ENCODE data around the gene SLC38A8.

The SLC38A8 gene

DNA sequence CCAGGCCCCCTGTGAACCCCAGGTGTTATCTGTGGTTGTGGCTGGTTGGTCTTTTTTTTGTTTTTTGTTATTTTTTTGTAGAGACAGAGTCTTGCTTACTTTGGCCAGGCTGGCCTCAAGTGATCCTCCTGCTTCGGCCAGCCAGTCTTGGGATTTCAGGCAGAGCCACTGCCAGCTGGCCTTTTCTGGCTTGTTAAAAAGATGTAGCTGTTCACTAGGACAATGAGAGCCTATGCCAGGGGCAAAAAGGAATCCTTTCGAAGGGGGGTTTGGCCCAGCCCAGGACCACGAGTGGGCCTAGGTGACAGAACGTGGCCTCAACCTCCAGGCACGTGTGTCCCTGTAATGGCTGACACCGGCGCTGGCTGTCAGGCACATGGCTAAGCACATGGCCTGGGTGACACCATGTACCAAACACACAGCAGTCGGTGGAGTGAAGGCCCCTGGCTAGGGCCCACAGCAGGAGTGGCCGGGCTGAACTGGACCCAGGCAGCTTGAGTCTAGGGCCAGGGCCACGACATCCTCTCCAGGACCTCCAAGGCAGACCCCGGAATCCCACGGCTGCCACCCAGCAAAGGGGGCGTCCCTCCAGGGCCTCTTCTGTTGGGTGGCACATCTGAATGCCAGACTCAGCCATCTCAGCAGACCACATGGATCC lies 6.9 kb upstream of the SLC38A8 start:
- DNase-seq (ENCODE audit: low read depth in 2 of 3, low spot score in 2 of 3): no peak

DNA sequence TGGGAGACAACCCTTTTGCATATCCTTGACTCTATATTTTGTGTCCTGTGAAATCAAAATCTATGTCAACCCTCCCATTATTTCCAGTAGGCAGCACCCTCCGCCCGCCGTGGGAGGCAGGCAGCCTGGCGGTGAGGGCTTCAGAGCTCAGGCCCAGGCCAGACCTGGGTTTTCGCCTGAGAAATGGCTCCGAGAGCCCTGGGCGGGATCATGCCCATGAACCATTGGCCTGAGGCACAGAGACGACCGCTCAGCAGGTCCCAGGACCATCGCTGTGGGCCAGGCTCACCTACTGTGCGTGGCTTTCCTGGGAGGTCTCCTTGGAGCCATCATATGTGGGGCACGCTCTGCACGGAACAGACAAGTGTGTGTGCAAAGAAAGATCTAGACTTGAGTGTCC lies 6.3 kb upstream of the SLC38A8 start:
- DNase-seq (ENCODE audit: low read depth in 2 of 3, low spot score in 2 of 3): no peak

DNA sequence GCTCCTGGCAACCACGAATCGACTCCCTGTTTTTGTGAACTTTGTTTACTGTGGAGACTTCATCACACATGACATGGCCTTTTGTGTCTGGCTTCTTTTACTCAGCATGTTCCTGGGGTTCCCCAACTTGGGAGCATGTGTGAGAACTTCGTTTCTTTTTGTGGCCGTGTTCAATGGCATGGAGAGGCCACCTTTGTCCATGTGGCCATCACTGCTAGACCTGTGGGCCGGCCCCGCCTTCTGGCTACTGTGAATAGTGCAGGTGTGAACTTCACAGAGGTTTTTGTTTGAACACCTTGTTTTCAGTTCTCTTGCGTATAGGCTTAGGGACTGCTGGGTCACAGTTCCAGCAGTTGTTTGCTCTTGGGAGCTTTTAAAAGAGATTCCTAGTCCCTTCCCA lies 5.7 kb upstream of the SLC38A8 start:
- DNase-seq (ENCODE audit: low read depth in 2 of 3, low spot score in 2 of 3): no peak

DNA sequence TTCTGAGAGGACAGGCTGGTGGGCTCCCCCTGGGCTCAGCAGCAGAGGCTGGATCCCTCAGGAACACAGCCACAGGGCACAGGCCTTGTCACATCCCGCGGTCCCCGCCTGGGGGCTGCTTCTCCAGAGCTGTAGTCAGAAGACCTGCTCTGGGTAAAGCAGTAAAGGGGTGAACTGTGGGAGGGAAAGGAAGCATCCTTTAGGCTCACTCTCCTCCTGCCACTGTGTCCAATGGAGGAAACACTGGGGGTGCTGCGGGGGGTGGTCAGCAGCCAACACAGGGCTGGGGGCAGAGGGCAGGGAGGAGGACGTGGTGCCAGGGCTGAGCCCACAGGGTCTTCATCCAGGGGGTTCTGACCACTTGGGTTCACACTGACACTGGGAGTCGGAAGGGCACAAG lies 5.0 kb upstream of the SLC38A8 start:
- no peak for DNase-seq (ENCODE audit: low read depth in 2 of 3, low spot score in 2 of 3)

DNA sequence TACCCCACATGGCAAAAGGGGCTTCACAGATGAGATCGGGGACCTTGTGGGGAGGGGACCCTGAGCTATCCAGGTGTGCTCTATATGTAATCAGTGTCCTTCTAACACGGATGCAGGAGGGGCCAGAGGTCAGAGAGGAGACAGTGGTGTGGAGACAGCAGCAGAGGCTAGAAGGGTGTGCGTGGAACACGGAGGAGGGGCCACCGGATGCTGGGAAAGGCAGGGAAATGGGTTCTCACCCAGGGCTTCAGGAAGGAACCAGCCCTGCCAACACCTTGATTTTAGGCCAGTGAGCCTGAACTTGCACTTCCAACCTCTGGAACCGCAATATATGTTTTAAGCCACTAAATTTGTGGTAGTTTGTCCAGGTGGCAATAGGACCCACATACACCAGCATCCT lies 4.6 kb upstream of the SLC38A8 start:
- DNase-seq (ENCODE audit: low read depth in 2 of 3, low spot score in 2 of 3): no peak

DNA sequence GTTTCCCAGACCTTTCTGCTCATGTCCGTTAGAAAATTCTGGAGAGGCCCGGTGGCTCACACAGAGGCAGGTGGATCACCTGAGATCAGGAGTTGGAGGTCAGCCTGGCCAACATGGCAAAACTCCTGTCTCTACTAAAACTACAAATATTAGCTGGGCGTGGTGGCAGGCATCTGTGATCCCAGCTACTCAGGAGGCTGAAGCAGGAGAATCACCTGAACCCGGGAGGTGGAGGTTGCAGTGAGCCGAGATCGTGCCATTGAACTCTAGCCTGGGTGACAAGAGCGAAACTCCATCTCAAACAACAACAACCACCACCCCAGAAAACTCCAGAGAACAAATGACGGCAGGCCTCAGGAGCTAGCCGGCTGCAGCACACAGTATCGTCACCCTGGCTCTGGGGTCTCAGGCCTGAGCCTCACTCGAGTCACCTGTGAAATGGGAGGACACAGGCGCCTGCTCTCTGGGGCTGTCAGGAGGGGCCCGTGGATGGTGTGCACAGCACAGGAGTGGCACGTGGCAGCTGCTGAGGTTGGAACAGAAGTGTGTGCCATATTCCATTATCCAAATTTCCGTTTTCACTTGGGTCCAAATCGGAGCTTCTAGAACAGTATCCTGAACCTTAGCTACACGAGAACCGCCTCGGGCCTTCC lies 3.3 kb upstream of the SLC38A8 start:
- DNase-seq (ENCODE audit: low read depth in 2 of 3, low spot score in 2 of 3): no peak

DNA sequence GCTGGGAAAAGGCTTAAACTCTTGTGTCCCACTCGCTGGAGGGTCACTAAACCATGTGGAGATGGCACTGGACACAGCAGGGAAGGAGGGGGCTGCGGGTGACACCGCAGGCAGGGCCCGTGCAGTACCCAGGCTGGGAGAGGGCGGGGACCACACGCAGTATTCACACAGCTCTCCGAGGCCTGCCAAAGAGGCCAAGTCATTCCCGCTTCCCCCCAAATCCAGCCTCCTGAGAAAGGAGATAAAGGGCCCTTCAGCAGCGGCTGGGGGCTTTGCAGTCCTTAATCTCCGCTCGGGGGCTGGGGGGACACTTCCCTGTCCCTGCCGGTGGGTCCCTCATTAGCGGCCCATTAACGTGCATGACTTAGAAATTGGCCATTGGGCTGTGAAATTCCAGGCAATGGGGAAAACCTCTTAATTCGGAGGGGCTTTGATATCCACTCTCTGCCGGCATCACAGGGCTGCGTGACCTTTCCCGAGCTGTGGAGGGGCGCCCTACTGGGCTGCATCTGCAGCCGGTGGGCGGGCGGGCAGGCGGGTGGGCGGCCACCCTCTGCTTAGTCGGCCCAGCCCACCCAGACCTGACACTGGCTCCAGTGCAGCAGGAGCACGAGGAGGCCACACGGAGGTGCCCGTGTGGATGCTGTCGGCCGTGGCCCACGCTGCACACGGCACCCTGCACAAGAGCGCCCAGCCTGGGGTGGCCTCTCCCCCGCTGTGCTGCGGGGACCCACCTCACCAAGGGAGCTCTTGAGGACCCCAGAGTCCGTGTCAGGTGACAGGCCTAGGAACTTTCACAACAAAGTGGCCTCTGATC lies 2.6 kb upstream of the SLC38A8 start:
- DNase-seq (ENCODE audit: low read depth in 2 of 3, low spot score in 2 of 3): no peak

DNA sequence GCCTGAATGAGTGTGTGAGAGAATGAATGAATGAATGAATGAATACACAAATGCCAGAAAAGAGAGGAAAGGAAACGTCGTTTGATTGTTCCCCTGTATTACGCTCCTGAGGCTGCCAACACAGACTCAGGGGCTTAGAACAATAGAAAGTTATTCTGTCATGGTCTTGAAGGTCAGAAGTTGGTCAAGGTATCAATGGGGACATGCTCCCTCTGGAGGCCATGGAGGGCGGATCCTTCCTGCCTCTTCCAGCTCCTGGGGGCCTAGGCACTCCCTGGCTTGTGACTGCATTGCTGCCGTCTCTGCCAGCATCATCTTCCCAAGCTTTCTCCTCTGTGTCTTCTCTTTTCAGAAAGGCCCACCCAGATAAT lies 1.5 kb upstream of the SLC38A8 start:
- DNase-seq (ENCODE audit: low read depth in 2 of 3, low spot score in 2 of 3): no peak

DNA sequence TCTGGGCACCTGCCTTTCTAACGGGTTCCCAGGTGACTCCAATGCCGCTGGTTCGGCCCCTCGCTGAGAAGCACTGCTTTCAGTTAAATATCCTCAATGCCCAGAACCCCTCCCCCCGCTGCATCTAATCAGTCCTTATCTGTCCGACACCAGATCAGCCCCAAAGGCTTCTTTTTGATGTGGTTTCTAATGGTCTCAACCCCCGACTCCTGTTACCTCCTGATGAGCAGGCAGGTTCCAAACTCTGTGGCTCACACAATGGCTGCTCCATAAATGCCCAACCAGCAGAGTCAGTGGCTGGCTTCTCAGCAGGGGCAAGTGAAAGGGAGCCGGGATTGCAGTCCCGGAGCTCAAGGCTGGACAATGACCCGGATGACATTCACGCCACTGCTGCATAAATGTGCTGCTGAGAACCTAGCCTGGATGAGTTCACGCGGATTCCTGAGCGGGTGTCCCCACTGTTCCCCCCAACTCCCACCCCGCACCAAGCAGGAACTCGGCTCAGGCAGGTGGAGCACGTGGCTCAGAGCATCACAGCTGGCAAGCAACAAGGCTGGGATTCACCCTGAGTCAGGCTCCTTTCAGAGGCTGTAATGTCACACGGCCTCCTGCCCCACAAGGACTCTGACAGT lies 1.0 kb upstream of the SLC38A8 start:
- DNase-seq (ENCODE audit: low read depth in 2 of 3, low spot score in 2 of 3): no peak

DNA sequence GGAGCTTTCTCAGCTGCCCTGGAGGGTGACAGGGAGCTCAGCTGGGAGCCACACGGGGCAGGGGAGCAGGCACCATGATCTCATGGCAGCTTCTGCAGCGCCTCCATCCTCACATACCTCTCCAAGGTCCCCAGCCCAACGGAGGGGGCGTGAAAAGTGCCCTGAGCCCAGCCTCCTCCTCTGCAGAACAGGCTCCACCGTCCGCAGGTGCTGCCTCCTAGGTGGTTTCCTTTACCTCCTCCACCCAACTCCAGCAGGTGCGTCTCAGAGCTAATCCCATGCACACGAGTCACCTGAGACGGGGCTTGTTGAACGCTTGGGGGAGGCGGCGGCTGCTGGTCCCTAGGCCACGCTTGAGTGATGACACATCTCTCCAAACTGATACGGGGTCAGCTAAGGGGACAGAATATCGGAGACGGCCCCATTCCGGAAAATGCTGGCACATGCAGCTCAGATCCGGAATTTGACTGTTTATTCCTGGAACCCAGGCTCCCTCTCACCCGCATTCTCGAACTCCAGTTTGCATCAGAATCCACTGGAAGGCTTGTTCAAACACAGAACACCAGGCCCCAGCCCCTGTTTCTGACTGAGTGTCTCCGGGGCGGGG lies 387 bp upstream of the SLC38A8 start:
- no peak for DNase-seq (ENCODE audit: low read depth in 2 of 3, low spot score in 2 of 3)

DNA sequence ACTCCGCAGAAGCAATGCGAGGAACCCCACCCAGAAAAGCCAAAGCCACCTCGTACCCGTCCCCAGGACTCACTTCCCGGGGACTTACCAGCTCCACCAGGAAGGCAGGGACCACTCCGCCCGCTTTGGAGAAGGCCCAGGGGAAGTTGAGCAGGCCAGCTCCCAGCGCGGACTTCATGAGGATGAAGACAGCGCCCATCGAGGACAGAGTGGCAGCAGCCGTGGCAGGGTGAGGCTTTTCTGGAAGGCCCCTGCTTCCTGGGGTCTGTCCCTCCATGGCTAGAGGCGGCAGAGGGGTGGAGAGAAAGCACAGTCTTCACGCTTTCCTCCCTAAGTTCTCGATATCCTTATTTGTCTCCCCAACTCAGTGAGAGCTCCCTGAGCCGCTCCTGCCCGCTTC lies 714 bp downstream of the SLC38A8 start:
- no peak for DNase-seq (ENCODE audit: low read depth in 2 of 3, low spot score in 2 of 3)

DNA sequence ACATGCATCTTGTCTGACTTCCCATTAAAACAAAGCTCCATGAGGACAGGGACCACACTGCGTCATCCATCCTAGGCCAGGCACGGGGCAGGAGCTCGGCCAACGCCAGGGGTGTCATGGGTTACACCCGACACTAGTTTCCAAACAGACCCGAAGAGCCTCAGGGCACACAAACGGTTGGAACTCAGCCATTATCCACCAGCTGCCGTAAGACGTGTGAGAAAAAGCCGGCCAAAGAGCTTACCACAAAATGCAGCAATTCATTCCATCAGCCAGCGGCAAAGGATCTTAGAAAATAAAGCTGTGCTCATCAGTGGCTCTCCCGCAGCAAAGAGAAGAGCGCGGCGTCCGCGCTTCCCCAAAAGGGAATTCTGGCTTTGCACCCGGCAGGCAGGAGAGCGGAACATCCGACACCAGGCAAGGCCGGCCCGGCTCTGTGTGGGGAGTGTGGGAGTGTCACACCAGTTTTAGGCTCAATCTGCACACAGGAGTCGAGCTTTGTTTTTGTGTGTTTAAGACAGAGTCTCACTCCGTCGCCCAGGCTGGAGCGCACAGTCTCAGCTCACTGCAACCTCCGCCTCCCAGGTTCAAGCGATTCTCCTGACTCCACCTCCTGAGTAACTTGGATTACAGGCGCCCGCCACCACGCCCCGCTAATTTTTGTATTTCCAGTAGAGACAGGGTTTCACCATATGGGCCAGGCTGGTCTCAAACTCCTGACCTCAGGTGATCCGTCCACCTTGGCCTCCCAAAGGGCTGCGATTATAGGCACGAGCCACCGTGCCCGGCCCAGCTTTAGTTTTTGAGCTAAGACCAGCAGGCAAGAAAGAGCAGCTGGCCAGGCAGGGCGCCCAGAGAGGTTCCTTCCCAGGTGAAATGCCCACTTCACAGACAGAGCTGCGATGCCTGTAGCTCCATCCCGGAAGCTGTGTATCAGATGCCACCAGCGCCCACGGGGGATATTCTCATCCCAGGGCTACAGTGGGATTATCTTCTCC lies 1.5 kb downstream of the SLC38A8 start:
- no peak for DNase-seq (ENCODE audit: low read depth in 2 of 3, low spot score in 2 of 3)

DNA sequence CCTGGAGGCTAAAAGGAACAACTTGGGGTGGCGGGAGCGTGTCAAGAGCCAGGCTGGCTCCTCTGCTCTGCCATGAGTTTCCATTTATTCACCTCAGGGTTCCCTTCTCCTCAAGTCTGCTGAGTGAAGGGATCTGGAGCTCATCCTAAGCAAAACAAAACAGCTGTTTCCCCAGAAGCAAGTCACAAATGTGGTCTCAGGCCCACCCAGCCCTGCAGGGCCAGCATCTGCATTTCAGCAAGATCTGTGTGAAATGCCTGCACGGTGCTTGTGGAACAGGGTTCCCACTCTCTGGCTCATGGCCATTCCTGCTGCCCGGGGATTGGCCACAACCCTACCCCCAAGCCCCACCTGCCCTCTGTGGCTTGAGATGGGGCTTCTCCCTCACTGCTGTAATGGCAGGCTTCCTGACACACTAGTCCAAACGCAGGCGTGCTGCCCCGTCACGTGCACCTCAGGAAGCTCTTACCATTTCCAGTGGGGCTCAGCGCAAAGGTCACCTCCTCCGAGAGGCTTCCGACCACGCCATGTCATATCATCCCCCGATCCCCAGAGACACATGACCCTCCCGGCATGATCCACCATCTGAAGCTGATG lies 2.3 kb downstream of the SLC38A8 start:
- DNase-seq (ENCODE audit: low read depth in 2 of 3, low spot score in 2 of 3): no peak

DNA sequence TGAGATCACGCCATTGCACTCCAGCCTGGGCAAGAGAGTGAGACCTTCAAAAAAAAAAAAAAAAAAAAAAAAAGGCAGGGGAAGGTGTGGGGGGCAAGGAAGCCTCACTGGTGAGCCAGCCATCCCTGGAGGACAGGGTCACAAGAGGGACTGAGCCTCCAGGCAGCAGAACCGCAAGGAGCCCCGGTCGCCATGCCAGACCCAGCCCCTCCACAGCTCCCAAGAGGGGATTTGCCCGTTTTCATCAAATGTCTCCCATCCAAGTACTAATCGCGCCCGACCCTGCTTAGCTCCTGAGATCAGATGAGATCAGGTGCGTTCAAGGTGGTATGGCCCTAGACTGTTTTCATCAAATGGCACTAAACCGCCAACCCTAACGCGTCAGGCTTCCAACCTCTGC lies 2.9 kb downstream of the SLC38A8 start:
- DNase-seq (ENCODE audit: low read depth in 2 of 3, low spot score in 2 of 3): no peak

DNA sequence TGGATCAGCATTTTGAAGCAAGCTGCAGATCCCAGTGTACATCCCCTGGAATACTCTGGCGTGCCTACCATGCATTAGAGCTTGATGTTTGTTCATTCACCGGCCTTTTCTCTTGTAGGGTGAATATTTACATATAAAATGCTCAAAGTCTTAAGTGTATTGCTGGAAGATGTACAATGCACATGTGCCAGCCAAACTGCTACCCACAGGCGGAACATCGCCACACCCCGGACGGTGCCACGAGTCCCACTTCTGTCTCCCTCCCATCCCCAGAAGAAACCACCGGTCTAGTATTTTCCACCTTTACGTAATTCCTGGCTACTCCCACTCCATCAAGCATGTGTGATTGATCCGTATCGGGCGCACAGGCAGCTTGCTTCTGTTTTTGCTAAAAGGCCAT lies 4.1 kb downstream of the SLC38A8 start:
- no peak for DNase-seq (ENCODE audit: low read depth in 2 of 3, low spot score in 2 of 3)

DNA sequence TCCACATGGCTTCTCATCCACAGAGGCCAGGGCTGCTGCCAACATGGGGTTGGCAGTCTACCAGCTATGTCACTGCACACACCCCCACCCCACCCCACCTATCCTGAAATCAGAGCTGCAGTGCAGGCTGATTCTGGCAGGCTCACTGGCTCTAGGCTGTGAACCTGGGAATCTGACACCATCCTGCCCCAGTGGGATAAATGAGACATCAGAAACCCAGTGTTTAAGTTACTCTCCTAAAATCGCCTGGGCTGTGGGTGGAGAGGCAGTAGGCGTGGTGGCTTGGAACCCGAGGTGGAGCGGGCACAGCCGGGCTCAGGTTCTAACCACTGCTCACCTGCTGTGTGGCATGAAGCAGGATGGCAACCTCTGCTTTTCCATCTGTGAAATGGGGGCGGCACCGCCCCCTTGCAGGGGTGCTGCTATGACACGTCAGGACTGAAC lies 5.6 kb downstream of the SLC38A8 start:
- DNase-seq (ENCODE audit: low read depth in 2 of 3, low spot score in 2 of 3): no peak

DNA sequence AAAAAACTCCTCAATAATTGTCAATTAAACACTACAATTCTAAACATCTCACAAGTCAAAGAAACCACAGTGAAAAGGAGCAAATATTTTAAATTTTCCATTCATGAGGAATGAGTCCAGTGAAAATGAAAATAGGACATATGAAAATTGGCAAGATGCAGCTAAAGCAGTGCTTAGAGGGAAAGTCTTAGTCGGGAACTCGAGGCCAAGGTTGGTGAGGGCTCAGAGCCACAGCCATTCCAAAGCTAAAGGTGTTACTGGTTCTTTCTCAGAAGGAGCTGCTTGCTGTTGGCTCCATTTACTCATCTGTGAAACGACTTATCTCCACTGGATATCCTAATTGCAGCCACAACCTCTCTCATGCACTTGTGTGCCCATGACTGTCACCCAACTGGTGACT lies 6.5 kb downstream of the SLC38A8 start:
- no peak for DNase-seq (ENCODE audit: low read depth in 2 of 3, low spot score in 2 of 3)

DNA sequence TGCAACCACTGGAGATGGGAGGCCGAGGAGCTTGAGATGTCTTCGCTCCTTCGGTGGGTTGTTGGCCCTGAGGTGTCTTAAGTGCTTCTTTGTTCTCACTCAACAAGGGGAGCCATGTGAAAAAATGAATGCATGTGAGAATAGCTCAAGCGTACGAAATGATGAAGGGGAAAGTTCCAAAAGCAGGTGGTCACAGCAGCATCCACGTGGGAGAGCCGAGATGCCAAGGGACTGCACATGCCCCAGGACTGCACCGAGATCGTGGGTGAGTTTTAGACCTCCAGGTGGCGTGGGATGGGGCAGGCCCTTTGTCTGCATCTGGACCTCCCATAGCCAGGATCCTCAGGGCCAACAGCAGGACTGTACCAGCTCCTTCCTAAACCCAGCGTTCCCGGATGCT lies 8.1 kb downstream of the SLC38A8 start:
- DNase-seq (ENCODE audit: low read depth in 2 of 3, low spot score in 2 of 3): no peak

DNA sequence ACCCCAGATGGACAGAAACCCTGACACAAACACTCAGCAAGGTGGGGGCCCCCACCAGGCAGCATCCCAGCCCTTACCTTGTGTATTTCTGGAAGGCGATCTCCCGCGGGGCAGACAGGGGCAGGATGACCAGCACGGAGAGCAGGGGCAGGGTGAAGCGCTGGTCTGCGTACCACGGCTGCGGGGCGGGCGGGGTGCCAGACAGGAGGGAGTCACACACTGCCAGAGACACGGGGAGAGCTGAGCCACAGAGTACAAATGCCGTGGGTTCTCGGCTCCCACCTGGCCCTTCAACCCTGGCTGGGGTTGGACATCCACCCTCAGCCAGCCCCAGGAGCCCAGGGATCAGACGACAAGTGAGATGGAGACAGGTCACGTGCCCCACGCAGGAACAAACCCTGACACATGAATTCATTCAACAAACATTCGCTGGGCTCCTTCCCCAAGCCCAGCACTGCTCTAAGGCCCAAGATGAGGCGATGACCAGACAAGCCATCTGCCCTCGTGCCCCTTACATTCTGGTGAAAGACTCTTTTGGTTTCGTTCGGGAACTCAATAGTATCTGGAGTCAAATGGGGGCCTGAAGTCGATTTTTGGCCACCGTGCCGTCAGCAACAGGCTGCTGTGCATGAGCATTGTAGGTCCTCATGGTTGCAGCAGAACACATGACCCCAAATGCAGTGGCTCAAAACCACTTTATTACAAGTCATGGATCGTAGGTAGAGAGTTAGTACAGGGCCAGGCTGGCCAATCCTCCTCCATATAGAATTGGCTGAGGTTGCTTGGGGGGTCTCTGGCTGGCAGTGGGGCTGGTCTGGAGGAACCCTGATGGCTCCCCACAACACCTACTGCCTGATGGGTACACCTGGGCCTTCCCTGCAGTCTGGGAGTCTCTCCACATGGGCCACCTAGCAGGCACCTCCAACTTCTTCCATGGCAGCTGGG lies 9.1 kb downstream of the SLC38A8 start:
- DNase-seq (ENCODE audit: low read depth in 2 of 3, low spot score in 2 of 3): no peak
